Measurements from ENCODE around the gene ACTR2. TPM values are rescaled to one million over a fixed set of nuclear protein-coding genes. Genes with fewer than 3 reads are reported as not detected.

ACTR2 gene
- total RNA-seq, 1 experiment from 2014 or later: 253 TPM

GRCh38 chr2:65185012-65185411, 42.6 kb upstream of the ACTR2 start:
- H3K4me3 ChIP-seq (ENCODE audit: low read depth, low read length, poor library complexity, severe bottlenecking): no peak overlapping the region
- H3K9me3 ChIP-seq (ENCODE audit: low read depth, low read length, poor library complexity, severe bottlenecking): no peaks in the 10 kb centered on the region
- no peaks in the 10 kb centered on the region for H3K27me3 ChIP-seq (replicated peaks; ENCODE audit: insufficient read depth, low read depth, low read length, poor library complexity)
- no TSS peak for BruUV-seq (replicated peaks)
- no peaks in the 10 kb centered on the region for H3K36me3 ChIP-seq (ENCODE audit: insufficient read depth, low read length, poor library complexity, severe bottlenecking)
- no peak overlapping the region for H3K27ac ChIP-seq (ENCODE audit: low read depth, low read length, poor library complexity, severe bottlenecking)
- CTCF ChIA-PET: interaction anchor here (0.6 kb wide), 1 partner anchor 43 kb away, joined by 3 read pairs; the partner anchor contains the start of gene ACTR2
- no peak for TF ChIP-seq CTCF (conservative IDR thresholded peaks at IDR 0.05; ENCODE audit: low read depth, low read length)
- TF ChIP-seq EZH2 (IDR thresholded peaks at IDR 0.05; ENCODE audit: borderline replicate concordance, low read depth, low read length, poor library complexity, severe bottlenecking): no peak
- no peak for DNase-seq (ENCODE audit: low spot score)
- no peaks in the 10 kb centered on the region for H3K4me1 ChIP-seq (ENCODE audit: insufficient read depth, low read length, poor library complexity, severe bottlenecking)
- intact Hi-C loops (cut with micrococcal nuclease; ENCODE audit: unreplicated experiment): loop anchor here (2.0 kb wide), 1 partner anchor 30 kb away; no protein-coding TSS in a partner anchor
- POLR2A ChIA-PET (ENCODE audit: low non-redundant PET): no interaction called here

GRCh38 chr2:65186093-65186868, 41.4 kb upstream of the ACTR2 start:
- CTCF ChIA-PET: interaction anchor here (0.8 to 1.1 kb wide), 2 partner anchors 122 to 268 kb away, joined by 5 to 6 read pairs; no protein-coding TSS in a partner anchor
- no TSS peak for BruUV-seq (replicated peaks)
- POLR2A ChIA-PET (ENCODE audit: low non-redundant PET): interaction anchor here (0.5 kb wide), 1 partner anchor 1171 kb away, joined by 4 read pairs; no protein-coding TSS in a partner anchor
- intact Hi-C loops (cut with micrococcal nuclease; ENCODE audit: unreplicated experiment): no loop called here
- H3K4me1 ChIP-seq (ENCODE audit: insufficient read depth, low read length, poor library complexity, severe bottlenecking): no peaks in the 10 kb centered on the region
- no peak for TF ChIP-seq EZH2 (IDR thresholded peaks at IDR 0.05; ENCODE audit: borderline replicate concordance, low read depth, low read length, poor library complexity, severe bottlenecking)
- TF ChIP-seq CTCF (conservative IDR thresholded peaks at IDR 0.05; ENCODE audit: low read depth, low read length): no peak
- H3K27ac ChIP-seq (ENCODE audit: low read depth, low read length, poor library complexity, severe bottlenecking): no peak overlapping the region
- no peak for DNase-seq (ENCODE audit: low spot score)
- peaks cover 5% of the 10 kb centered on the region for H3K27me3 ChIP-seq (replicated peaks; ENCODE audit: insufficient read depth, low read depth, low read length, poor library complexity)
- no peaks in the 10 kb centered on the region for H3K9me3 ChIP-seq (ENCODE audit: low read depth, low read length, poor library complexity, severe bottlenecking)
- H3K4me3 ChIP-seq (ENCODE audit: low read depth, low read length, poor library complexity, severe bottlenecking): no peak overlapping the region
- H3K36me3 ChIP-seq (ENCODE audit: insufficient read depth, low read length, poor library complexity, severe bottlenecking): no peaks in the 10 kb centered on the region

GRCh38 chr2:65186872-65187851, 40.5 kb upstream of the ACTR2 start:
- no TSS peak for BruUV-seq (replicated peaks)
- peak; percentile 82 for DNase-seq (ENCODE audit: low spot score)
- Histone ChIP-seq H3K27me3 (replicated peaks; ENCODE audit: insufficient read depth, low read depth, low read length, poor library complexity) (peaks cover 9% of the 10 kb centered on the region), H3K9me3 (ENCODE audit: low read depth, low read length, poor library complexity, severe bottlenecking) (no peaks in the 10 kb centered on the region), H3K36me3 (ENCODE audit: insufficient read depth, low read length, poor library complexity, severe bottlenecking) (no peaks in the 10 kb centered on the region), H3K27ac (ENCODE audit: low read depth, low read length, poor library complexity, severe bottlenecking) (no peak overlapping the region), H3K4me3 (ENCODE audit: low read depth, low read length, poor library complexity, severe bottlenecking) (no peak overlapping the region), H3K4me1 (ENCODE audit: insufficient read depth, low read length, poor library complexity, severe bottlenecking) (no peaks in the 10 kb centered on the region)
- TF ChIP-seq EZH2 (IDR thresholded peaks at IDR 0.05; ENCODE audit: borderline replicate concordance, low read depth, low read length, poor library complexity, severe bottlenecking): no peak
- peak; percentile 85 for TF ChIP-seq CTCF (conservative IDR thresholded peaks at IDR 0.05; ENCODE audit: low read depth, low read length)
- intact Hi-C loops (cut with micrococcal nuclease; ENCODE audit: unreplicated experiment): loop anchor here (1.0 kb wide), 1 partner anchor 123 kb away; no protein-coding TSS in a partner anchor
- POLR2A ChIA-PET (ENCODE audit: low non-redundant PET): interaction anchor here (0.5 kb wide), 1 partner anchor 1172 kb away, joined by 4 read pairs; no protein-coding TSS in a partner anchor
- CTCF ChIA-PET: interaction anchor here (0.8 to 1.1 kb wide), 2 partner anchors 122 to 269 kb away, joined by 5 to 6 read pairs; no protein-coding TSS in a partner anchor
